GM08714 (cell line): ENCODE data around the gene VPS16.
"Not testable (repeated sequence)": the region's sequence is repeated elsewhere in the genome, so short reads cannot be mapped to it uniquely, and the experiment has no call there.

ENCODE experiments used
- H3K4me3 ChIP-seq: fragments of 200-500 bp; sonication (Bioruptor generic); 2 replicates; pipeline ENCODE4 v1.5.1; 2014; ENCODE audit warnings: mild to moderate bottlenecking, low read length, inconsistent platforms
- ZNF274 ChIP-seq: IDR thresholded peaks from 2 replicates; pipeline ENCODE4 v1.6.1; 2012; ENCODE audit warnings: mild to moderate bottlenecking, low read depth, low read length

The VPS16 gene

GRCh38 chr20:2816583-2817340, 23.8 kb upstream of the VPS16 start:
- no peak for TF ChIP-seq ZNF274
- H3K4me3 ChIP-seq = no peak overlapping the region

- TF ChIP-seq ZNF274 = no peak
- H3K4me3 ChIP-seq = no peak overlapping the region
Measured at GRCh38 chr20:2817341-2817726, 23.2 kb upstream of the VPS16 start.

GRCh38 chr20:2817891-2818595, 22.5 kb upstream of the VPS16 start:
- TF ChIP-seq ZNF274 = no peak
- H3K4me3 ChIP-seq = no peak overlapping the region

- H3K4me3 ChIP-seq = no peak overlapping the region
- TF ChIP-seq ZNF274 = no peak
Measured at GRCh38 chr20:2820084-2820895, 20.3 kb upstream of the VPS16 start.

- no peak overlapping the region for H3K4me3 ChIP-seq
- no peak for TF ChIP-seq ZNF274
Measured at GRCh38 chr20:2820896-2821869, 19.4 kb upstream of the VPS16 start.

GRCh38 chr20:2822073-2822472, 18.5 kb upstream of the VPS16 start:
- no peak overlapping the region for H3K4me3 ChIP-seq
- no peak for TF ChIP-seq ZNF274

- TF ChIP-seq ZNF274 = no peak
- no peak overlapping the region for H3K4me3 ChIP-seq
Measured at GRCh38 chr20:2825761-2826160, 14.8 kb upstream of the VPS16 start.

- TF ChIP-seq ZNF274 = no peak
- H3K4me3 ChIP-seq = no peak overlapping the region
Measured at GRCh38 chr20:2826655-2827054, 13.9 kb upstream of the VPS16 start.

GRCh38 chr20:2829376-2829775, 11.2 kb upstream of the VPS16 start:
- TF ChIP-seq ZNF274 = no peak
- no peak overlapping the region for H3K4me3 ChIP-seq

- H3K4me3 ChIP-seq = not testable (repeated sequence)
Measured at GRCh38 chr20:2831206-2831605, 9.3 kb upstream of the VPS16 start.

GRCh38 chr20:2833761-2834160, 6.8 kb upstream of the VPS16 start:
- H3K4me3 ChIP-seq = no peak overlapping the region
- TF ChIP-seq ZNF274 = no peak

GRCh38 chr20:2834401-2835110, 6.0 kb upstream of the VPS16 start:
- TF ChIP-seq ZNF274 = no peak
- no peak overlapping the region for H3K4me3 ChIP-seq

- H3K4me3 ChIP-seq = no peak overlapping the region
- no peak for TF ChIP-seq ZNF274
Measured at GRCh38 chr20:2835331-2835796, 5.2 kb upstream of the VPS16 start.

- H3K4me3 ChIP-seq = no peak overlapping the region
- TF ChIP-seq ZNF274 = no peak
Measured at GRCh38 chr20:2836035-2836434, 4.5 kb upstream of the VPS16 start.
